Activated CD8-positive, alpha-beta memory T cell treated with anti-CD3 and anti-CD28 coated beads, Interleukin-2, amount 50 U/mL, for 24 hours (primary cell): ENCODE data around the gene MROH2A.

Experiments used
- DNase-seq: peaks from one replicate; pipeline ENCODE4 v3.0.0-alpha.2; 2020; ENCODE audit errors: extremely low read depth

Gene MROH2A

DNA sequence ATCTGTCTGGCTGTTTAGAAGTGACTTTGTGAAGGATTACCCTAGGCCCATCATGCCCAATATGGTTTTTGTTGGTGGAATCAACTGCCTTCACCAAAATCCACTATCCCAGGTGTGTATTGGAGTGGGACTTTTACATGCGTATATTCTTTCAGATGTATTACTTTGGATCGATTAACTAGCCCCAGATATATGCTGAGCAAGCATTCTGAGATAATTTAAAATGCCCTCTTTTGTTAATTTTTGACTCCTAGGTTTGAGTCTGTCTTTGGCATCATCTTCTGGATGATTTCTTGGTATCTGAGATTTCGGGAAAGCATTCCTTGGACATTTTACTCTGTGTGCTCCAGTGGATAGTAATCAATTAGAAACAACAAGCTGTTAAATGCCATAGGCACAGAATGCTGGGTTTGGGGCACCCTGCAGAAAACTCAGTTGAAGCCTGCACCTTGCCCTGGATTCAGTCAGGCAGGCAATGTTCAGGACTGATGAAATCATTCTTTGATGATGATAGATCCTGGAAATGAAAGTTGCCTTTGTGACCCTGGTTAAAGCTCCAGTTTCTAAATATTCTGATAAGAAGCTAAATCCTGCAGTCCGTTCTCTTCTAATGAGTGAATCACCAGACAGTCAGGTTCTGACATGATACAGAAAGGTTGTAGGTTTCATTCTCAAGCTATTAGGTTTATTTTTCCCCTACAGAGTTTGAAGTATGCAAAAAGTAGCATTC, 16.9 kb upstream of the MROH2A start:
- DNase-seq = no peak

DNA sequence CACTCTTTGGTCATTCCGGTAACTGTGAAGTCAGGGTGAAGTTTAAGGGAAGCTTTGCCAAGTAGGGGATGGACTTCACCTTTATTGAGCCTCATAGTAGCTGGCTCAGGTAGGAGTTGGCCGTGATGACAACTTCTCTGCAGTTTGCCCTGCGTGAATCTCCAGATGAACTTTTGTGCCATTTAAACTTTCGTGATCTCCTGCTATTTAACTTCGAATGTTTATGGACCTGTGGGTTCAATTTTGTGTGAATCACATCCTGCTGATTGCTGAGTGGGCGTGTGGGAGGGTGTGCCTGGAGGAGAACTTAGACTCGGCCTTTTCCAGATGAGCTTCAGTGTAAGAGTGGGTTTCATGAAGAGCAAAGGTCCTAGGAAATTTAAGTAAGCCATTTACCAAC, 13.9 kb upstream of the MROH2A start:
- DNase-seq = no peak

DNA sequence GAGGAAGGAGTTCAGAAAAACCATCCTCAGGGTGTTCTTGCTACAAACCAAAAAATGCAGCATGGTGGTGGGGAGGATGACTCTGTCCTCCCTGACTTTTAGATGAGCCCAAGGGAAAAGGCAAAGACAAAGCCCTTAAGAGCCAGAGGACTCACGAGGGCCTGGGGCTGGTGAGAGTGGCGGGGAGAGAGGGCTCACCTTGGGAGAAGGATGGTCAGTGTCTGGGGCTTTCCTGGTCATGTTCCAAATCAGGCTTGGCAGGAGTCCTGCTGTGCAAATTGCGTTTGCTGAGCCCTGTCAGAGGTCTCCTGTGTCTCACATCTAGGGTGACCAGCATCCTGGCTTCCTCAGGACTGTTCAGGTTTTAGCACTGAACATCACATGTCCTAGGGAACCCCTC, 13.4 kb upstream of the MROH2A start:
- DNase-seq = no peak

DNA sequence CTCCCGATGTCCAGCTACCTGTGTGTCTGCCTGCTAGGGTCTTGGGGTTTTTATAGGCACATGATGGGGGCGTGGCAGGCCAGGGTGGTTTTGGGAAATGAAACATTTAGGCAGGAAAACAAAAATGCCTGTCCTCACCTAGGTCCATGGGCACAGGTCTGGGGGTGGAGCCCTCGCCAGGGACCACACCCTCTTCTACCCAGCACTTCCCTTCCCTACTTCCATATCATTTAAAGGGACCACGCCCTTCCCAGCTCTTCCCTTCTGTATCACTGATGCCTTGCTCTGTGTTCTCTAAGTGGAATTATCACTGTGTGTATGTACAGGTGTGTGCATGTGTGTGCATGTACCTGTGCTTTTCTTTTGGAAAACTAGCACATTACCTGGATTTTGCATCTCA, 11.7 kb upstream of the MROH2A start:
- DNase-seq = no peak

DNA sequence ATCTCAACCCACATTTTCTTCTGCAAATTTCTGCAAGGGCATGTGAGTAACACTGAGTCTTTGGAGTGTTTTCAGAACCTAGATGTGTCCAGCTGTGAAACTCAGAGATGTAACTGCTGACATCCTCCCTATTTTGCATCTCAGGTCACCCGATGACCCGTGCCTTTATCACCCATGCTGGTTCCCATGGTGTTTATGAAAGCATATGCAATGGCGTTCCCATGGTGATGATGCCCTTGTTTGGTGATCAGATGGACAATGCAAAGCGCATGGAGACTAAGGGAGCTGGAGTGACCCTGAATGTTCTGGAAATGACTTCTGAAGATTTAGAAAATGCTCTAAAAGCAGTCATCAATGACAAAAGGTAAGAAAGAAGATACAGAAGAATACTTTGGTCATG, 10.1 kb upstream of the MROH2A start:
- no peak for DNase-seq

DNA sequence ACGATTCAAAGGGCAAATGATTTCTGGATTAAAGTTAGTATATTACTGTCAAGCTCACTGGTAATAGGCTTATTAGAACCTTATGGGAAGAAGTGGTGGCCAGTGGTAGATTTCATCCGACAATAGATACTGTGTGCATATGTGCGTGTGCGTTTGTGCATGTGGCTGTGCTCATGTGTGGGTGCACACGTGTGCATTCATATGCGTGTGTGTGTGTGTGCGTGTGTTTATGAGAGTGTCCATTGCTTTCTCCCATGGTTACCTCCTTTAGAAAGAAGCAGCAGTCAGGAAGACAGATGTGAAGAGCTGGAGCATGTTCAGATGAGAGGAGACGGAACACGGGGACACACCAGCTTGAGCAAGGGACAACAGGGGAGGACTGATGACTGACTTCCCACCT, 8.9 kb upstream of the MROH2A start:
- DNase-seq = no peak

DNA sequence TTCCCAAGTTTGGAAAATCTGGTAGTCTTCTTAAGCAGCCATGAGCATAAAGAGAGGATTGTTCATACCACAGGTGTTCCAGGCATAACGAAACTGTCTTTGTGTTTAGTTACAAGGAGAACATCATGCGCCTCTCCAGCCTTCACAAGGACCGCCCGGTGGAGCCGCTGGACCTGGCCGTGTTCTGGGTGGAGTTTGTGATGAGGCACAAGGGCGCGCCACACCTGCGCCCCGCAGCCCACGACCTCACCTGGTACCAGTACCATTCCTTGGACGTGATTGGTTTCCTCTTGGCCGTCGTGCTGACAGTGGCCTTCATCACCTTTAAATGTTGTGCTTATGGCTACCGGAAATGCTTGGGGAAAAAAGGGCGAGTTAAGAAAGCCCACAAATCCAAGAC, 6.0 kb upstream of the MROH2A start:
- no peak for DNase-seq

DNA sequence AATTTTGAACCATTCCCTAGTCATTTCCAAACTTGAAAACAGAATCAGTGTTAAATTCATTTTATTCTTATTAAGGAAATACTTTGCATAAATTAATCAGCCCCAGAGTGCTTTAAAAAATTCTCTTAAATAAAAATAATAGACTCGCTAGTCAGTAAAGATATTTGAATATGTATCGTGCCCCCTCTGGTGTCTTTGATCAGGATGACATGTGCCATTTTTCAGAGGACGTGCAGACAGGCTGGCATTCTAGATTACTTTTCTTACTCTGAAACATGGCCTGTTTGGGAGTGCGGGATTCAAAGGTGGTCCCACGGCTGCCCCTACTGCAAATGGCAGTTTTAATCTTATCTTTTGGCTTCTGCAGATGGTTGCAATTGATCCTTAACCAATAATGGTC, 5.5 kb upstream of the MROH2A start:
- no peak for DNase-seq

DNA sequence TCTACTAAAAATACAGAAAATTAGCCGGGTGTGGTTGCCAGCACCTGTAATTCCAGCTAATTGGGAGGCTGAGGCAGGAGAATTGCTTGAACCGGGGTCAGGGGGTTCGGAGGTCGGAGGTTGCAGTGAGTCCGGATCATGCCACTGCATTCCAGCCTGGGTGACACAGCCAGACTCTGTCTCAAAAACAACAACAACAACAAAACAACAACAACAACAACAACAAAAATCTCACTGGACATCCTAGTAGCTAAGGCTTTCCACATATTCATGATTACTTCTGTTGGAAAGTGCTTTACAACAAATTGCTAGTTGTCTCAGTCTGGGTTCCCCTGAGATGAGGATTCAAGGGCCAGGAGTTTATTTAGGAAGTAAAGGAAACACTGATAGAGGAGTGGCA, 4.3 kb upstream of the MROH2A start:
- no peak for DNase-seq

DNA sequence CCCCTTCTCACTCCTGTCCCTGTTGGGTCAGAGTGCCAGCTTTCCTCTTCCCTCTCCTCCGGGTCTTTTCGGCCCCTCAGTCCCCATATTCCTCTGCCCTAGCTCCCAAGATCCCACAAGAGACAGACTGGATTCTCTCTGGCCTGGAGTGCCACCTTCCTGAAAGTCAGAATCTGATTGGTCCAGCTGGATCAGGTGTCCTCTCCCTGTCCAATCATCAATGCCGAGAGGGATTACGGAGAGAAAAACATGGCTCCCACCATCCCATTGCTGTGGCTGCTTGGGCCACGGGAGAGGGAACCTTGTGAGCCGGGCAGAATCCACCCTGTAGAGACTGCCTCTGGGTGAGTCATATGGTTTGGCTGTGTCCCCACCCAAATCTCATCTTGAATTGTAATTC, 2.7 kb upstream of the MROH2A start:
- no peak for DNase-seq

DNA sequence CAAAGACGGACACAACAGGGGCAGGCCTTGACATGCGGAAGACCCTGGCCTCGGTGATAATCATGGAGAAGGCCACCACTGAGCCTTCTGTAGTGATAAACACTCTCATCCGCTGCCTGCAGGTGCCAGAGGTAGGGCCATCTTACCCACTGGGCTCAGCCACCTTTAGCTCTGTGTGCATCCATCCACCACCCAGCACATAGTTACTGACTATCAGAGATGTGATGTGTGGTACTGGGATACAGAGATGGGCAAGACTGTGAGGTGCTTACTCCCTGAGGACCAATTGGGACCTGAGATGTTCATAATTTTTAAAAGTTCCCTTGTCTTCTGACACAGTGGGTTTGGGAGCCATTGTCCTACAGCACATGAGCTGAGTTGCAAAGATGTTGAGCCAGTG, 1.6 kb downstream of the MROH2A start:
- no peak for DNase-seq

DNA sequence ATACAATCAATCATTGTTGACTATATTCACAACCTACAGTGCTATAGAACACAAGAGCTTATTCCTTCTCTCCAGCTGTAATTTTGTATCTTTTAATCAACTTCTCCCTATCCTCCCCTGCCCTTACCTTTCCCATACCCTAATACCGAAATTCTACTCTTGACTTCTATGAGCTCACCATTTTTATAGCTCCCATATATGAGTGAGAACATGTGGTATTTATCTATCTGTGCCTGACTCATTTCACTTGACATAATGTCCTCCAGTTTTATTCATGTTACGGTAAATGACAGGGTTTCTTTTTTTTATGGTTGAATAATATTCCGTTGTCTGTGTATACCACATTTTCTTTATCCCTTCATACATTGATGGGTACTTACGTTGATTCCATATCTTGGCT, 2.6 kb downstream of the MROH2A start:
- no peak for DNase-seq

DNA sequence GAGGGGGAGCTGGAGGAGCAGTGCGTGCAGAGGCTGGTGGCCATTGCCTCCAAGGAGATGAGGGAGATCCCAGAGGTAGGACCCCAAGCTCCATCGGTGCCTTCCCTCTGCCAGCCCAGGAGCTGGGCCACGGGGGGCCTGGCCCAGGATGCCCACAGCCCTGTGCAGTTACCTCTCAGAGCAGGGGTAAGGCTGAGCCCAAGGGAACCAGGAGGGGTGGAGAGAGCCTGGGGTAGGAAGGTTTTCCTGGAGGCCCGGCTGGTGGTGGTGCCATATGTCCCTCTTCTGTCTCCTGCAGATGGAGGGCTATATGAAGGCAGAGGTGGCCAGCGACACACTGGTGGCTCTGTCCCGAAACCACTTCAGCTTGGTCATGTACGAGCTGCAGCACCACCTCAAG, 11.4 kb downstream of the MROH2A start:
- no peak for DNase-seq

DNA sequence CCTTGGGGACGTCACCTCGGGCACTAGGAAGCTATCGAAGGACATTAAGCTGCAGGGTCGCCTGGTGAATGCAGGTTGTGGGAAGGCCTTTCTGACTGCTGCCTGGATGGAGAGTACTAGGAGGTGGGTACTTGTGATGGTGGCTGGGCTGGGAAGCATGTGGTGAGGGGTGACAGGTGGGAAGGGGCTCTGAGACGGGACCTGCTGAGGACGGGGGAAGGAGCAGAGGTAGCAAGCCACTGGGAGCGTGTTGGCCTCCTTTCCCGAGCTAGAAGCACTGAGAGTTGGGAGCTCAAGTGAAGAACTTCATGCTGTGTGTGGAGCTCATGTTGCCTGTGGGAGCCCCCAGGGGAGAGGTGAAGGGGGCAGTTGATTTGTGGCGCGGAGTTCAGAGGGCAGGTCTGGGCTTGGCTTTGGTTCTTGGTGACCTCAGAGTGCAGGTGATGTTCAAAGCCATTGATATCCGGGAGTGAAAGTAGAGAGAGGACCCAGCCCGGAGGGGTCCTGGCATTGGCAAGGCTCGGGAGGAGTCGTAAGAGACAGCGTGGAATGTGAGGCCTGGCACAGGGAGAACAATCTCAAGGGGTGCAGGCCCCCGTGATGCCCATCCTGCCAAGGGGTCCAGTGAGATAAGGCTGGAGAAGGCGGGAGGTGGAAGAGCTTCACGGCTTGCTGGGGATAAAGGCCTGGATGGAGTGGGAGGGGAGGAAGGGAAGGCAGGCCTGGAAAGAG, 13.2 kb downstream of the MROH2A start:
- no peak for DNase-seq

DNA sequence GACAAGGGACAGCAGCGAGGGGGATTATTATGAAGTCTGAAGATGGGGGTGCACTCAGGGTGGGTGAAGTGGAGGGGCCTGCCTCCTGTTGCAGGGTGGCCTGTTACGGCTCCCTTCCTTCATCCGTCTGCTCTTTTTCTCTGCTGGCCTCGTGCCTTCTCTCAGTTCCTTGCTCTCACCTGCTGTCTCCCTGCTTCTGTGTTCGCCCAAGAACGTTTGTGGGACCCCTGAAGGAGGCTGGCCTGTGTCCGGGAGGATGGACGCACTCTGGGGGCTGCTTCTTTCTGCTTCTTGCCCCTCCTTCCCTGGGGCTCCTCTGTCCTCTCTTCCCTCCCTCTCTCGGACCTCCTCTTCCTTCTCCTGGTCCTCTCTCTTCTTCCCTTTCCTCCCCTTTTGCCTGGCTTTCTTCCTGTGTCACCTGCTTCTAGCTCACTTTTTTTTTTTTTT, 13.8 kb downstream of the MROH2A start:
- DNase-seq = no peak

DNA sequence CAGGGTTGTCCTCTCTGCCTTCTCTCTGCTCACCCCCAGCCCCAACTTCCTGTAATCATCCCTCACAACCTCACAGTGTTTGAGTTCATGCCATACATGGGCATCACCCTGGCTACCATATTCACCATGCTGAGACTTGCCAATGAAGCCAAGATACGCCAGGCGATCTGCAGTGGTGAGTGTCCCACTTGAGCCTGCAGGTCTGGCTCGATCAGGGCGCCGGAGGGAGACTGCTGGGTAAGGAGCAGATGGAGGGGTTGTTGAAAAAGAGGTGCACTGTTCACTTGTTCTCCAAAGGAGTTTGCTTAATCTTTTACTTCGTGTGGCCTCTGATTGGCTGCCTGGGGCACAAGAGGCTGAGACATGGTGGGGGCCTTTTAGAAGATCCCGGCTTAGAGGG, 14.6 kb downstream of the MROH2A start:
- no peak for DNase-seq

DNA sequence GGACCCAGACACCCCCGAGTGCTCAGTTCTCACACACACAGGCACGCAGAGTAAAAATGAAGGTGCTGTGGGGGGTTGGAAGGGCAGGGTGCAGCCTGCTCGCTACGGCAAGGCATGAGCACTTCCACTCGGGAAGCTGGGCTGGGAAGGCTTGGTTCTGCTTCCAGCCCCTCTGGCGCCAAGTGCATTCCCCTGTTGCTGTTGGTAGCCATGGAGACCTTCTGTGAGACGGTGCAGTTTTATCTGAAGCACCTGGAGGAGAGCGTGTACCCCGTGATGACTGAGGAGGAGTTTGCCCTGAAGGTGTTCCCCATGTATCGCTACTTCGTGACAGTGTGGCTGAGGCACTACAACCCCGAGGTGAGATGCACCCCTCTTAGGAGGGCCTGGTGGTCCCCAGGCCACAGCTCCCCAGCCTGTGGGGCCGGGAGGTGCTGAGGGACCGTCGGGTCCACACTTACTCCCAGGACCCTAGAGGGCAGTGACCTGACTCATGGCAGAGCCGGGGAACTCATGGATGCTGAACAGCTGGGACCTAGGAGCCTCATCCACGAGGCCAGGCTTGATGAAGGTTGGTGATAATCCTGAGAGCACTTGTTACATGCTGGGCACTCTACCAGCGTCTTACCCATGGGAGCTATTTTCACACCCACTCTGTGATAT, 15.5 kb downstream of the MROH2A start:
- DNase-seq = no peak

DNA sequence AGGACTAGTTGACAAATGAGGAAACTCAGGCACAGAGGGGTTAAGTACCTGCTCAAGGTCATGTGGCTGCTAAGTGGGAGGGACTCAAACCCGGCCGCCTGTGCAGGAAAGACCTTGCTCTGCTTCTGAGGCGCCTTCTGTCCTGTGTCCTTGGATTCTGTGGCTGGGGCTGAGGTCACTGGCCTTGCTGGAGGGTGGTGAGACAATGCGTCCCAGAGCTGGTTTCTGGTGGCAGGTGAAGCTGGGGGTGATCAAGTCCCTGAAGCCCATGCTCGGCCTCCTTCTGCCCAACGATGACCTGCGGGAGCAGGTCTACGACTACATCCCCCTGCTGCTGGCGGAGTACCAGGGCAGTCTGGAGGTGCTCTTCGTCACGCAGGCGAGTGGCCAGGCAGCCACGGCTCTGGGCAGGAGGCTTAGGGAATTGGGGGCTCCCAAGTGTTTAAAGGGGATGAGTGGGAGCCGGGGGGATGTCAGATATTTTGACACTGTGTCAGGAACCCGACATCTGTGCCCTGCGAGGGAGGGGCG, 16.1 kb downstream of the MROH2A start:
- no peak for DNase-seq

DNA sequence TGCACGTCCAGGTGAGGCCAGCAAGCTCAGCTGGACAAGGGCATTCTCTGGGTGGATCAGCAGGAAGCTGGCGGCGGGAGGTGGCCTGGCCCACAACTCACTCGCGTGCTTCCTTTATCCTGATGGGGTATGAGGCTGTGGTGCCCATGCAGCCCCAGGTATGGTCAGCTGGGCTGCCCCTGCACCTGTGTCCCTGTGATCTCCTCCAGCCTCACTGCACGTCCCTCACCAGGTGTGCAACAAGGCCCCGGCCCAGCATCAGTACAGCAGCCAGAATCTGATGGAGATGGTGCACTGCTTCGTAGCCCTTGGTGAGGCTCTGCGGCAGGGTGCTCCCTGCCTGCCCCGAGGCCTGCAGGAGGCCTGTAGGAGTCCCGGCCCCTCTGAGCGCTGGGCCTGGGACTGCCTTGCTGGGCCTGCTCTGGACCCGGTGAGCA, 17.6 kb downstream of the MROH2A start:
- no peak for DNase-seq

DNA sequence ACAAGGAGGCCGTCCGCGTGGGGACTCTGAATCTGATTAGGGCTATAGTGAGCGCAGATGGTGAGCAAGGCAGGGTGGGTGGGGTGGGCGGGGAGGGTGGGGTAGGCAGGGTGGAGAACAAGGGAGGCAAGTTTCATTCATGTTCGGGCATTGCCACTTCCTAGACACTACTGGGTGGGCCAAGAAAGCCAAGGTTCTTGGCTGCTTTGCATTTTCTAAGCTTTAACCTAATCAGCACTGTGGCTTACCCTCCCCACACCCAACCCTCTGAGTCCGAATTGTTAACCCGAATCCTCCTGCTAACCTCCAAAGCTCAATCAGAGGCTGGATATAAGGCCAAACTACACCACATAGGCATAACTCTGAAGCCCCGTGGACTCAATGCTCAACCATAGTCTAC, 18.1 kb downstream of the MROH2A start:
- no peak for DNase-seq

DNA sequence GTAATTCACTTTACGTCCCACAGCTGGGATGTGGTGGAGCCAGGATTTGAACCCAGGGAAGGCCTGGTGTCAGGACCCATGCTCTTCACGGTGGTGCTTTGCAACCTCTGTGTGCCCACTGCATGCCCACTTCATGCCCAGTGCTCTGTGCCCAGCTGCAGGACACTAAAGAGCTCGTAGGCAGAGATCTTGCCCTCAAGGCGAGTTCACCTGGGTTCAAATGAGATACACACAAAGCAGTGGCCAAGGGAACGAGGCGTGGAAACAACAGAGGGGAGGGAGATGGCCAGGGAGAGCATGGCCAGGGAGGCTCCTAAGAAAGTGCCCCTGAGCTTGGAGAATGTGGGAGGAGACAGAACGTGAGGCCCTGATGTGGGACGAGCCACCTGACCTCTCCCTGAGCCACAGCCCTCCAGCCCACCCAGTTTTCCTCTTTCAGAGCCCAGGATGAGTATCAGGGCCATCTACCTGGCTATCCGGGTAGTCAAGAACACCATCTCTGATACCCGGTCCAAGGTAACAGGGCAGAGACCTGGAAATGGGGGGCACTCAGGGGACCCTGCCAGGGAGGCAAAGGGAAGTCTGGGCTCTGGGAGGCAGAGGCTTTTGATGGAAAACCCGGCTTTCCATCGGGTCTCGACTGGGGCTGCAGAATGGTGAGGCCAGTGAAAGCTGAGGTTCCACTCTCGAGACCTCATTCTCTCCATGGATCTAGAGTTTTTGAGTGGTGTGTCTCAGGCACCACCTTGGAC, 20.4 kb downstream of the MROH2A start:
- no peak for DNase-seq

DNA sequence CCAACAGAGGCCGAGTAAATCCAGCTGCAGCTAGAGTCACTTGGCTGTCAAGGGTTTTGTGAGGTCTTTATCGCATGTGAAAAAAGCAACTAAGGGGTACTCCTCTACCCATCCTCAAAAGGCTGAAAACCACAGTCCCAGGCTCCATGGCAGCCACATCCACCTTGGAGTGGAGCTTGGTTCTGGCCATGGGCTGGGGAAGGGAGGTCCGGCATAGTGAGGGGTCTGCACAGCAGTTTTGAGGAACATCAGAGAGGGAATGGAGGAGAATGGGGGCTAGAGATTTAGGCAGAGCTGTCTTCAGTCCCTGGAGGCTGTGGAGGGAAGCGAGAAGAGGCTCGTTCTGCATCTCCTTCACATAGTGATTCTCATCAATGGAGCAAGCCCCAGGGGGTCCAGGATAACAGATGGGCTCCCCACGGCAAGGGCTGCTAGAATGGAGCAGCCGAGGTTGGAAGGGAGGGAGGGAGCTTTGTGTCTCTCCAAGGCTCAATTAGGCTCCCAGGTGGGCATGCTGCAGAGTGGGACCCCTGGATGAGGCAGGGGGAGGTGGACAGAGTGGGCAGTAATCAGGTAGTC, 21.0 kb downstream of the MROH2A start:
- no peak for DNase-seq
